RCC 7860 (cell line): ENCODE measurements around the gene KCNH1.
A peak's percentile ranks its signal among the peaks of the same experiment; 100 is the strongest.
"Not testable (repeated sequence)": the region's sequence is repeated elsewhere in the genome, so short reads cannot be mapped to it uniquely, and the experiment has no call there.

Source experiments
- DNase-seq: peaks from one replicate; pipeline ENCODE4 v3.0.0-alpha.2; 2015; ENCODE audit warnings: low spot score
- FAIRE-seq: peaks from 2 replicates; lab custom pipeline; 2012; peaks lifted over from hg19 to GRCh38; lab: Jason Lieb, UNC

KCNH1 gene

GRCh38 chr1:211099393-211099792, 34.6 kb downstream of the KCNH1 start:
- FAIRE-seq, result no peak

GRCh38 chr1:211095381-211095780, 38.6 kb downstream of the KCNH1 start:
- DNase-seq, result no peak
- no peak for FAIRE-seq

More at GRCh38 chr1:211099393-211099792, 34.6 kb downstream of the KCNH1 start:
- no peak for DNase-seq

- DNase-seq (no peak), FAIRE-seq (no peak)
Measured at GRCh38 chr1:211092955-211093354, 41.0 kb downstream of the KCNH1 start.

- FAIRE-seq, result no peak
Measured at GRCh38 chr1:211091867-211092266, 42.1 kb downstream of the KCNH1 start.

GRCh38 chr1:211089536-211089935, 44.4 kb downstream of the KCNH1 start:
- DNase-seq (no peak), FAIRE-seq (no peak)

More at GRCh38 chr1:211091867-211092266, 42.1 kb downstream of the KCNH1 start:
- no peak for DNase-seq

- no peak for FAIRE-seq
- DNase-seq, result no peak
Measured at GRCh38 chr1:211088156-211088555, 45.8 kb downstream of the KCNH1 start.

- no peak for FAIRE-seq
Measured at GRCh38 chr1:211082824-211083223, 51.1 kb downstream of the KCNH1 start.

GRCh38 chr1:211081447-211081846, 52.5 kb downstream of the KCNH1 start:
- not testable (repeated sequence) for DNase-seq, FAIRE-seq

More at GRCh38 chr1:211082824-211083223, 51.1 kb downstream of the KCNH1 start:
- DNase-seq, result no peak

GRCh38 chr1:211068976-211069375, 65.0 kb downstream of the KCNH1 start:
- FAIRE-seq (no peak), DNase-seq (no peak)

GRCh38 chr1:211066781-211067384, 67.1 kb downstream of the KCNH1 start:
- FAIRE-seq (no peak), DNase-seq (no peak)

GRCh38 chr1:211041838-211042237, 92.1 kb downstream of the KCNH1 start:
- FAIRE-seq, DNase-seq: not testable (repeated sequence)

- peak; percentile 92 for DNase-seq
- FAIRE-seq, result peak; percentile 97
Measured at GRCh38 chr1:211037095-211037494, 96.9 kb downstream of the KCNH1 start.

- DNase-seq (peak; percentile 60), FAIRE-seq (no peak)
Measured at GRCh38 chr1:211036381-211037060, 97.4 kb downstream of the KCNH1 start.

- FAIRE-seq (no peak), DNase-seq (no peak)
Measured at GRCh38 chr1:211035821-211036380, 98.0 kb downstream of the KCNH1 start.

- DNase-seq (no peak), FAIRE-seq (no peak)
Measured at GRCh38 chr1:211033921-211034525, 99.9 kb downstream of the KCNH1 start.

- no peak for FAIRE-seq
- DNase-seq, result no peak
Measured at GRCh38 chr1:211024901-211025300, 109.0 kb downstream of the KCNH1 start.

GRCh38 chr1:211019266-211019665, 114.7 kb downstream of the KCNH1 start:
- FAIRE-seq (no peak), DNase-seq (no peak)

- FAIRE-seq, result no peak
- no peak for DNase-seq
Measured at GRCh38 chr1:211018690-211019089, 115.3 kb downstream of the KCNH1 start.

- no peak for FAIRE-seq
- peak; percentile 71 for DNase-seq
Measured at GRCh38 chr1:211017075-211017718, 116.8 kb downstream of the KCNH1 start.

- FAIRE-seq, result no peak
- DNase-seq, result no peak
Measured at GRCh38 chr1:211014275-211014674, 119.7 kb downstream of the KCNH1 start.
